H9 (cell line): ENCODE measurements around the gene FAM161B. TPM values are rescaled to one million over a fixed set of nuclear protein-coding genes. Genes with fewer than 3 reads are reported as not detected.

ENCODE experiments used
- DNase-seq: peaks from one replicate; pipeline ENCODE4 v3.0.0-alpha.2; 2017
- H2AFZ ChIP-seq: one replicate; pipeline ENCODE4 v1.6.1; 2013; ENCODE audit warnings: mild to moderate bottlenecking, low read length, control low read depth, moderate library complexity
- H2AK5ac ChIP-seq: 2 replicates; pipeline ENCODE4 v1.6.1; 2013; ENCODE audit warnings: low read length, control low read depth, mixed read lengths; ENCODE audit not compliant: insufficient read length
- H2BK120ac ChIP-seq: one replicate; pipeline ENCODE4 v1.6.1; 2013; ENCODE audit warnings: low read depth, mild to moderate bottlenecking, low read length, control low read depth, inconsistent platforms; ENCODE audit not compliant: poor library complexity, severe bottlenecking
- H2BK12ac ChIP-seq: 2 replicates; pipeline ENCODE4 v1.6.1; 2013; ENCODE audit warnings: low read length, control low read depth, mixed read lengths, low read depth; ENCODE audit not compliant: insufficient read length
- H2BK15ac ChIP-seq: 2 replicates; pipeline ENCODE4 v1.6.1; 2013; ENCODE audit warnings: low read depth, low read length, control low read depth
- H2BK20ac ChIP-seq: one replicate; pipeline ENCODE4 v1.6.1; 2013; ENCODE audit warnings: low read depth, mild to moderate bottlenecking, low read length, control low read depth, inconsistent platforms; ENCODE audit not compliant: poor library complexity, severe bottlenecking
- H2BK5ac ChIP-seq: 2 replicates; pipeline ENCODE4 v1.6.1; 2013; ENCODE audit warnings: low read length, control low read depth, mixed read lengths; ENCODE audit not compliant: insufficient read length
- H3K14ac ChIP-seq: 2 replicates; pipeline ENCODE4 v1.6.1; 2013; ENCODE audit warnings: low read length, control low read depth; ENCODE audit not compliant: insufficient read depth
- H3K18ac ChIP-seq: 2 replicates; pipeline ENCODE4 v1.6.1; 2013; ENCODE audit warnings: low read depth, mild to moderate bottlenecking, mixed read lengths, low read length, control low read depth; ENCODE audit not compliant: insufficient read length
- H3K23ac ChIP-seq: 2 replicates; pipeline ENCODE4 v1.6.1; 2013; ENCODE audit warnings: low read length, control low read depth, mixed read lengths, low read depth; ENCODE audit not compliant: insufficient read length
- H3K23me2 ChIP-seq: 2 replicates; pipeline ENCODE4 v1.6.1; 2013; ENCODE audit warnings: low read depth, mild to moderate bottlenecking, mixed read lengths, low read length, control low read depth; ENCODE audit not compliant: insufficient read length, poor library complexity, severe bottlenecking
- H3K27ac ChIP-seq: 2 replicates; pipeline ENCODE4 v1.5.1; 2013; ENCODE audit warnings: low read length, control low read depth, mixed read lengths, low read depth; ENCODE audit not compliant: insufficient read length
- H3K27me3 ChIP-seq: 2 replicates; pipeline ENCODE4 v1.6.1; 2013; ENCODE audit warnings: low read length, control low read depth, inconsistent platforms; ENCODE audit not compliant: insufficient read depth
- H3K4ac ChIP-seq: 2 replicates; pipeline ENCODE4 v1.6.1; 2013; ENCODE audit warnings: low read depth, mild to moderate bottlenecking, control low read depth, inconsistent platforms, low read length, moderate library complexity
- H3K4me1 ChIP-seq: 2 replicates; pipeline ENCODE4 v1.6.1; 2013; ENCODE audit warnings: low read length, control low read depth, inconsistent platforms; ENCODE audit not compliant: insufficient read depth
- H3K4me2 ChIP-seq: 2 replicates; pipeline ENCODE4 v1.6.1; 2013; ENCODE audit warnings: low read length, control low read depth, mixed read lengths; ENCODE audit not compliant: insufficient read length, insufficient read depth
- H3K56ac ChIP-seq: 2 replicates; pipeline ENCODE4 v1.6.1; 2013; ENCODE audit warnings: low read depth, mild to moderate bottlenecking, mixed read lengths, low read length, control low read depth; ENCODE audit not compliant: insufficient read length
- H3K79me1 ChIP-seq: 2 replicates; pipeline ENCODE4 v1.6.1; 2013; ENCODE audit warnings: low read depth, mild to moderate bottlenecking, moderate library complexity, low read length, control low read depth, inconsistent platforms; ENCODE audit not compliant: insufficient read depth, poor library complexity, severe bottlenecking
- H3K79me2 ChIP-seq: 2 replicates; pipeline ENCODE4 v1.6.1; 2013; ENCODE audit warnings: low read length, control low read depth, inconsistent platforms; ENCODE audit not compliant: insufficient read depth
- H3K9ac ChIP-seq: 2 replicates; pipeline ENCODE4 v1.6.1; 2013; ENCODE audit warnings: low read length, control low read depth, mixed read lengths; ENCODE audit not compliant: insufficient read length; ENCODE audit errors: extremely low read depth
- H3K9me3 ChIP-seq: one replicate; pipeline ENCODE4 v1.6.1; 2013; ENCODE audit warnings: low read depth, low read length, inconsistent platforms; ENCODE audit not compliant: control insufficient read depth
- H3T11ph ChIP-seq: one replicate; pipeline ENCODE4 v1.6.1; 2013; ENCODE audit warnings: mild to moderate bottlenecking, low read length, control low read depth, inconsistent platforms
- H4K20me1 ChIP-seq: one replicate; pipeline ENCODE4 v1.6.1; 2013; ENCODE audit not compliant: control insufficient read depth, insufficient read length, insufficient read depth
- H4K5ac ChIP-seq: 2 replicates; pipeline ENCODE4 v1.6.1; 2013; ENCODE audit warnings: low read depth, mild to moderate bottlenecking, mixed read lengths, low read length, control low read depth; ENCODE audit not compliant: insufficient read length
- H4K8ac ChIP-seq: replicated peaks from 2 replicates; pipeline ENCODE4 v1.6.1; 2013; ENCODE audit warnings: low read length, control low read depth, mixed read lengths, low read depth; ENCODE audit not compliant: insufficient read length
- H4K91ac ChIP-seq: 2 replicates; pipeline ENCODE4 v1.6.1; 2013; ENCODE audit warnings: low read depth, mild to moderate bottlenecking, moderate library complexity, mixed read lengths, low read length, control low read depth; ENCODE audit not compliant: insufficient read length
- H3K27ac Mint-ChIP-seq, 3 experiments: 2 replicates in 2 of 3; 3 replicates in 1 of 3; pipeline ENCODE4 v1.8.0; 2020 to 2021; ENCODE audit warnings: mixed read lengths in 3 of 3, mild to moderate bottlenecking in 1 of 3, moderate library complexity in 1 of 3
- H3K27me3 Mint-ChIP-seq: 2 replicates; pipeline ENCODE4 v1.8.0; 2021; ENCODE audit warnings: low read depth, mild to moderate bottlenecking, moderate library complexity, mixed read lengths
- H3K36me3 Mint-ChIP-seq, 3 experiments: 2 replicates in 2 of 3; 3 replicates in 1 of 3; pipeline ENCODE4 v1.8.0; 2020 to 2021; ENCODE audit warnings: low read depth in 3 of 3, mixed read lengths in 3 of 3; ENCODE audit not compliant: insufficient read depth in 1 of 3
- H3K4me1 Mint-ChIP-seq, 2 experiments: 2 replicates each; pipeline ENCODE4 v1.8.0; 2020; ENCODE audit warnings: mixed read lengths in 2 of 2
- H3K4me3 Mint-ChIP-seq, 2 experiments: 2 replicates in 1 of 2; 3 replicates in 1 of 2; pipeline ENCODE4 v1.8.0; 2020 to 2021; ENCODE audit warnings: mild to moderate bottlenecking in 2 of 2, mixed read lengths in 2 of 2, moderate library complexity in 1 of 2
- H3K9me3 Mint-ChIP-seq, 2 experiments: 2 replicates in 1 of 2; 3 replicates in 1 of 2; pipeline ENCODE4 v1.8.0; 2020; ENCODE audit warnings: mild to moderate bottlenecking in 2 of 2, mixed read lengths in 2 of 2, moderate library complexity in 1 of 2
- CTCF ChIP-seq: fragments of 200-600 bp; sonication (generic); conservative IDR thresholded peaks from 3 replicates; pipeline ENCODE4 v1.8.0; 2021; ENCODE audit warnings: antibody characterized with exemption, mild to moderate bottlenecking
- WGBS: extraction: QIAGEN DNeasy Blood & Tissue Kit; methylation state at CpG from one replicate; pipeline ENCODE4 v1.1.7; 2013; ENCODE audit warnings: missing lambda C conversion rate, low lambda C conversion rate, mixed read lengths; ENCODE audit not compliant: insufficient read length; ENCODE audit errors: extremely low coverage; 5-methylcytosine and 5-hydroxymethylcytosine counted together
- total RNA-seq: library from RNA; stranded (reverse); gene quantifications from 2 replicates; pipeline ENCODE4 v1.2.1, GENCODE V29; 2021

FAM161B gene
- total RNA-seq, 1 experiment from 2014 or later: 0.92 TPM

GRCh38 chr14:73988065-73988464 is 38.2 kb upstream of the FAM161B start:
- Histone ChIP-seq H2AFZ (no peak overlapping the region), H2BK120ac (no peak overlapping the region), H3K4me1 (no peaks in the 10 kb centered on the region), H2AK5ac (no peak overlapping the region), H3K27ac (no peak overlapping the region), H3K79me2 (no peaks in the 10 kb centered on the region), H3K79me1 (no peaks in the 10 kb centered on the region), H3K9ac (no peak overlapping the region), H3K4ac (no peak overlapping the region), H2BK15ac (no peak overlapping the region), H4K8ac (no peak overlapping the region), H3T11ph (no peak overlapping the region), H4K5ac (no peak overlapping the region), H3K56ac (no peak overlapping the region), H2BK20ac (no peak overlapping the region), H2BK12ac (no peak overlapping the region), H3K23me2 (no peaks in the 10 kb centered on the region), H4K20me1 (no peaks in the 10 kb centered on the region), H4K91ac (no peak overlapping the region), H2BK5ac (no peak overlapping the region), H3K23ac (no peak overlapping the region), H3K9me3 (no peaks in the 10 kb centered on the region), H3K27me3 (no peaks in the 10 kb centered on the region), H3K4me2 (no peak overlapping the region), H3K14ac (no peak overlapping the region), H3K18ac (no peak overlapping the region)
- Mint-ChIP-seq H3K36me3 (peaks cover 1 to 26% (median 16%) of the 10 kb centered on the region in 3 experiments; a peak in 6 of 7 replicates), H3K4me1 (peaks cover 0 to 3% of the 10 kb centered on the region in 2 experiments; a peak in 2 of 4 replicates), H3K4me3 (no peak overlapping the region), H3K9me3 (no peaks in the 10 kb centered on the region), H3K27me3 (no peaks in the 10 kb centered on the region), H3K27ac (no peak overlapping the region)
- no CpG with 5 or more reads among the region's 3 CpGs for WGBS
- DNase-seq: no peak
- no peak for TF ChIP-seq CTCF
